HepG2 (cell line): ENCODE data around the gene DQX1. TPM values are rescaled to one million over a fixed set of nuclear protein-coding genes. Genes with fewer than 3 reads are reported as not detected.

ENCODE experiments used
- ATAD3A ChIP-seq: sonication (generic); formaldehyde crosslinking; IDR thresholded peaks from 2 replicates; pipeline ENCODE4 v1.4.0; 2020; ENCODE audit warnings: missing genetic modification reagents
- HDAC1 ChIP-seq: sonication (generic); formaldehyde crosslinking; IDR thresholded peaks from 2 replicates; pipeline ENCODE4 v1.5.1; 2020; ENCODE audit warnings: mild to moderate bottlenecking, missing genetic modification reagents
- HNRNPUL1 ChIP-seq: fragments of 200-400 bp; formaldehyde crosslinking; IDR thresholded peaks from 2 replicates; pipeline ENCODE4 v1.6.1; 2017; ENCODE audit warnings: low read depth, mild to moderate bottlenecking, low read length, moderate library complexity
- IRX3 ChIP-seq: sonication (generic); formaldehyde crosslinking; IDR thresholded peaks from 2 replicates; pipeline ENCODE4 v1.8.1; 2023; ENCODE audit warnings: mild to moderate bottlenecking, low read depth, missing genetic modification reagents, borderline replicate concordance
- JARID2 ChIP-seq: sonication (generic); formaldehyde crosslinking; IDR thresholded peaks from 2 replicates; pipeline ENCODE4 v1.8.1; 2023; ENCODE audit warnings: missing genetic modification reagents, inconsistent platforms; ENCODE audit not compliant: insufficient replicate concordance
- JUNB ChIP-seq: sonication (generic); formaldehyde crosslinking; IDR thresholded peaks from 2 replicates; pipeline ENCODE4 v1.8.0; 2022; ENCODE audit warnings: missing genetic modification reagents, mild to moderate bottlenecking, borderline replicate concordance
- KMT2A ChIP-seq: sonication (generic); formaldehyde crosslinking; IDR thresholded peaks from 2 replicates; pipeline ENCODE4 v1.4.0; 2020; ENCODE audit warnings: missing genetic modification reagents
- MAFK ChIP-seq, 2 experiments: IDR thresholded peaks in 1 of 2; conservative IDR thresholded peaks in 1 of 2; 2 replicates each; pipeline ENCODE4 v1.6.1; 2011; ENCODE audit warnings: improper control_type of control experiment in 2 of 2, low read length in 2 of 2
- NKX3-1 ChIP-seq: sonication (generic); formaldehyde crosslinking; IDR thresholded peaks from 2 replicates; pipeline ENCODE4 v1.5.0; 2020; ENCODE audit warnings: missing genetic modification reagents
- NR2C2 ChIP-seq: sonication (generic); formaldehyde crosslinking; IDR thresholded peaks from 2 replicates; pipeline ENCODE4 v1.4.0; 2020; ENCODE audit warnings: missing genetic modification reagents, mild to moderate bottlenecking, moderate library complexity, borderline replicate concordance
- REL ChIP-seq: sonication (generic); formaldehyde crosslinking; conservative IDR thresholded peaks from 2 replicates; pipeline ENCODE4 v1.8.0; 2022; ENCODE audit warnings: mild to moderate bottlenecking, missing genetic modification reagents, moderate library complexity
- SAP130 ChIP-seq: IDR thresholded peaks from 2 replicates; pipeline ENCODE4 v1.6.1; 2016; ENCODE audit warnings: low read depth
- SMAD9 ChIP-seq: sonication (generic); formaldehyde crosslinking; IDR thresholded peaks from 2 replicates; pipeline ENCODE4 v1.5.1; 2020; ENCODE audit warnings: mild to moderate bottlenecking, missing genetic modification reagents
- SMYD3 ChIP-seq: sonication (generic); formaldehyde crosslinking; IDR thresholded peaks from 2 replicates; pipeline ENCODE4 v1.8.1; 2023; ENCODE audit warnings: mild to moderate bottlenecking, missing genetic modification reagents
- ZBTB37 ChIP-seq: sonication (generic); formaldehyde crosslinking; IDR thresholded peaks from 2 replicates; pipeline ENCODE4 v1.4.0; 2020; ENCODE audit warnings: mild to moderate bottlenecking, missing genetic modification reagents
- ZFP37 ChIP-seq: sonication (generic); formaldehyde crosslinking; IDR thresholded peaks from 2 replicates; pipeline ENCODE4 v1.4.0; 2020; ENCODE audit warnings: missing genetic modification reagents, borderline replicate concordance
- ZNF749 ChIP-seq: sonication (generic); formaldehyde crosslinking; IDR thresholded peaks from 2 replicates; pipeline ENCODE4 v1.8.0; 2022; ENCODE audit warnings: mild to moderate bottlenecking, missing genetic modification reagents, moderate library complexity, borderline replicate concordance
- polyA plus RNA-seq, 8 experiments: library from polyadenylated mRNA; depleted of rRNA in 3 of 8; stranded (reverse) in 7 of 8; unstranded in 1 of 8; fragments of >200 nt; fragmentation: Illumina TruSeq in 4 of 8; extraction: Trizol in 4 of 8; gene quantifications; 2 replicates each; pipeline versions ENCODE4 v1.2.1 to v1.2.3, GENCODE V29; 2011 to 2016; ENCODE audit warnings: low read depth in 4 of 8, missing spikeins in 1 of 8, mixed read lengths in 1 of 8; ENCODE audit not compliant: insufficient read depth in 1 of 8
- total RNA-seq, 5 experiments: library from RNA; depleted of rRNA; stranded (reverse); fragments of >200 nt; fragmentation: Illumina TruSeq; extraction: Trizol; gene quantifications; 2 replicates each; pipeline ENCODE4 v1.2.3, GENCODE V29; 2016; ENCODE audit warnings: low read depth in 1 of 5
- TF ChIP-seq, protein P1 (sequence below): IDR thresholded peaks from 2 replicates; pipeline ENCODE4 v1.6.1; 2016
- TF ChIP-seq, protein P2 (sequence below): fragments of 450-650 bp; IDR thresholded peaks from 2 replicates; pipeline ENCODE4 v1.6.1; 2017
- TF ChIP-seq, protein P3 (sequence below): sonication (generic); formaldehyde crosslinking; IDR thresholded peaks from 2 replicates; pipeline ENCODE4 v1.4.0; 2020; ENCODE audit warnings: mild to moderate bottlenecking, missing genetic modification reagents
- TF ChIP-seq, protein P4 (sequence below): sonication (generic); formaldehyde crosslinking; IDR thresholded peaks from 2 replicates; pipeline ENCODE4 v1.8.1; 2023; ENCODE audit warnings: mild to moderate bottlenecking, missing genetic modification reagents, borderline replicate concordance
- TF ChIP-seq, protein P5 (sequence below): sonication (generic); formaldehyde crosslinking; IDR thresholded peaks from 2 replicates; pipeline ENCODE4 v1.4.0; 2020; ENCODE audit warnings: missing genetic modification reagents, borderline replicate concordance

Gene DQX1
- total and polyA plus RNA-seq, 2 of the 13 experiments (the other 11 are each of a cell fraction or from before 2014, with no cell fraction given) = 27.6 to 89.8 TPM

DNA sequence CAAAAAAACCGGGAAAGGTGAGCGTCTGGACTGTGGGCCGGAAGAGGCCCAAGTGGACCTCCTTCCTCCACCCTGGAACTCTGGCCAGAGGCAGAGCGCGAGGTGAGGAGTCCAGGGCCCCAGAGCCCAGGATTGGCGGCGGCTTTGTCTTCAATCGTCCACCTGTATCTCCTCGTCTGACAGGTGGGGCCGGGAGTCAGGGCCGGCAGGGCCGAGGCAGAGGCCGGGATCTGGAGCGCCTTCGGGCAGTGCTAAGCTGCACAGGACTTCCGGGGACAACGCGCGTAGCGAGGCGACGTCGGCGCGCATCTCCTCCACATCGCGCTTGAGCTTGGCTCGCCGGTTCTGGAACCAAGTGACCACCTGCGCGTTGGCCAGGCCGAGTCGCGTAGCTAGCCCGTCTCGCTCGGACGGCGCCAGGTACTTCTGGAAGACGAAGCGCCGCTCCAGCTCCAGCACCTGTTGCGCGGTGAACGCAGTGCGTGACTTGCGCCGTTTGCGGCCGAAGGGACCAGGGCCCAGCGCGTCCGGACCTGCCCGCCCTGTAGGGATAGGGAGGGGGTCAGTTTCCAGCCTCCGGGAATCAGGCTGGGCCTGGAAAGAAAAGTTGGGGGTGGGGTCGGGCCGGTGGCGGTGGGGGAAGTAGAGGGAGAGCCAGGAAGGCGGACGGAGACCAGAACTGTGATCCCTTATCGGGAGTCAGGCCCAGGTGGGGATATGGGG lies 28.1 kb downstream of the DQX1 start (continued):
- TF ChIP-seq, protein P1, sequence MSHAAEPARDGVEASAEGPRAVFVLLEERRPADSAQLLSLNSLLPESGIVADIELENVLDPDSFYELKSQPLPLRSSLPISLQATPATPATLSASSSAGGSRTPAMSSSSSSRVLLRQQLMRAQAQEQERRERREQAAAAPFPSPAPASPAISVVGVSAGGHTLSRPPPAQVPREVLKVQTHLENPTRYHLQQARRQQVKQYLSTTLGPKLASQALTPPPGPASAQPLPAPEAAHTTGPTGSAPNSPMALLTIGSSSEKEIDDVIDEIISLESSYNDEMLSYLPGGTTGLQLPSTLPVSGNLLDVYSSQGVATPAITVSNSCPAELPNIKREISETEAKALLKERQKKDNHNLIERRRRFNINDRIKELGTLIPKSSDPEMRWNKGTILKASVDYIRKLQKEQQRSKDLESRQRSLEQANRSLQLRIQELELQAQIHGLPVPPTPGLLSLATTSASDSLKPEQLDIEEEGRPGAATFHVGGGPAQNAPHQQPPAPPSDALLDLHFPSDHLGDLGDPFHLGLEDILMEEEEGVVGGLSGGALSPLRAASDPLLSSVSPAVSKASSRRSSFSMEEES (CRISPR knock-in tag) = no peak
- TF ChIP-seq ZBTB37 (CRISPR knock-in tag) (no peak), SMAD9 (CRISPR knock-in tag) (0 out of 2 replicates have a peak, but pooled peaks have one; percentile 30), REL (CRISPR knock-in tag) (no peak), SMYD3 (CRISPR knock-in tag) (0 out of 2 replicates have a peak, but pooled peaks have one; percentile 26), MAFK (conservative IDR thresholded peaks at IDR 0.05 in 1 of 2, IDR thresholded peaks at IDR 0.05 in 1 of 2; ENCODE audit: low read length in 2 of 2) (no peak), JARID2 (CRISPR knock-in tag) (no peak), SAP130 (no peak; the same call in 1 of the 2 replicates), ATAD3A (no peak), KMT2A (peak; percentile 10; the same call in 1 of the 2 replicates), NR2C2 (CRISPR knock-in tag) (no peak; the same call in 1 of the 2 replicates), JUNB (CRISPR knock-in tag) (no peak), ZNF749 (CRISPR knock-in tag) (peak; percentile 28; the same call in 1 of the 2 replicates), IRX3 (CRISPR knock-in tag) (peak; percentile 76; the same call in 1 of the 2 replicates), HDAC1 (CRISPR knock-in tag) (0 out of 2 replicates have a peak, but pooled peaks have one; percentile 25), NKX3-1 (peak; percentile 64; the same call in 1 of the 2 replicates), ZFP37 (CRISPR knock-in tag) (no peak), HNRNPUL1 (no peak)
- TF ChIP-seq, protein P2, sequence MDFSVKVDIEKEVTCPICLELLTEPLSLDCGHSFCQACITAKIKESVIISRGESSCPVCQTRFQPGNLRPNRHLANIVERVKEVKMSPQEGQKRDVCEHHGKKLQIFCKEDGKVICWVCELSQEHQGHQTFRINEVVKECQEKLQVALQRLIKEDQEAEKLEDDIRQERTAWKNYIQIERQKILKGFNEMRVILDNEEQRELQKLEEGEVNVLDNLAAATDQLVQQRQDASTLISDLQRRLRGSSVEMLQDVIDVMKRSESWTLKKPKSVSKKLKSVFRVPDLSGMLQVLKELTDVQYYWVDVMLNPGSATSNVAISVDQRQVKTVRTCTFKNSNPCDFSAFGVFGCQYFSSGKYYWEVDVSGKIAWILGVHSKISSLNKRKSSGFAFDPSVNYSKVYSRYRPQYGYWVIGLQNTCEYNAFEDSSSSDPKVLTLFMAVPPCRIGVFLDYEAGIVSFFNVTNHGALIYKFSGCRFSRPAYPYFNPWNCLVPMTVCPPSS = no peak
- TF ChIP-seq, protein P3, sequence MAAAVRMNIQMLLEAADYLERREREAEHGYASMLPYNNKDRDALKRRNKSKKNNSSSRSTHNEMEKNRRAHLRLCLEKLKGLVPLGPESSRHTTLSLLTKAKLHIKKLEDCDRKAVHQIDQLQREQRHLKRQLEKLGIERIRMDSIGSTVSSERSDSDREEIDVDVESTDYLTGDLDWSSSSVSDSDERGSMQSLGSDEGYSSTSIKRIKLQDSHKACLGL (CRISPR knock-in tag) = no peak; the same call in none of the 2 replicates
- TF ChIP-seq, protein P4, sequence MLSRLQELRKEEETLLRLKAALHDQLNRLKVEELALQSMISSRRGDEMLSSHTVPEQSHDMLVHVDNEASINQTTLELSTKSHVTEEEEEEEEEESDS (CRISPR knock-in tag) = no peak
- TF ChIP-seq, protein P5, sequence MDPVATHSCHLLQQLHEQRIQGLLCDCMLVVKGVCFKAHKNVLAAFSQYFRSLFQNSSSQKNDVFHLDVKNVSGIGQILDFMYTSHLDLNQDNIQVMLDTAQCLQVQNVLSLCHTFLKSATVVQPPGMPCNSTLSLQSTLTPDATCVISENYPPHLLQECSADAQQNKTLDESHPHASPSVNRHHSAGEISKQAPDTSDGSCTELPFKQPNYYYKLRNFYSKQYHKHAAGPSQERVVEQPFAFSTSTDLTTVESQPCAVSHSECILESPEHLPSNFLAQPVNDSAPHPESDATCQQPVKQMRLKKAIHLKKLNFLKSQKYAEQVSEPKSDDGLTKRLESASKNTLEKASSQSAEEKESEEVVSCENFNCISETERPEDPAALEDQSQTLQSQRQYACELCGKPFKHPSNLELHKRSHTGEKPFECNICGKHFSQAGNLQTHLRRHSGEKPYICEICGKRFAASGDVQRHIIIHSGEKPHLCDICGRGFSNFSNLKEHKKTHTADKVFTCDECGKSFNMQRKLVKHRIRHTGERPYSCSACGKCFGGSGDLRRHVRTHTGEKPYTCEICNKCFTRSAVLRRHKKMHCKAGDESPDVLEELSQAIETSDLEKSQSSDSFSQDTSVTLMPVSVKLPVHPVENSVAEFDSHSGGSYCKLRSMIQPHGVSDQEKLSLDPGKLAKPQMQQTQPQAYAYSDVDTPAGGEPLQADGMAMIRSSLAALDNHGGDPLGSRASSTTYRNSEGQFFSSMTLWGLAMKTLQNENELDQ (CRISPR knock-in tag) = no peak
